Mesothelial cell of epicardium (in vitro differentiated cells): ENCODE measurements around the gene RBP3. TPM values are rescaled to one million over a fixed set of nuclear protein-coding genes. Genes with fewer than 3 reads are reported as not detected.

Experiments
- DNase-seq, 2 experiments: peaks; one replicate each; pipeline ENCODE4 v3.0.0; 2021; ENCODE audit warnings: low spot score in 2 of 2; ENCODE audit not compliant: unreplicated experiment in 2 of 2
- H3K27ac Mint-ChIP-seq: 2 replicates; pipeline ENCODE4 v1.8.0; 2021; ENCODE audit warnings: mixed read lengths
- H3K27me3 Mint-ChIP-seq: 2 replicates; pipeline ENCODE4 v1.8.0; 2021; ENCODE audit warnings: low read depth, mixed read lengths
- H3K36me3 Mint-ChIP-seq: 2 replicates; pipeline ENCODE4 v1.8.0; 2021; ENCODE audit warnings: mixed read lengths
- H3K4me1 Mint-ChIP-seq: 2 replicates; pipeline ENCODE4 v1.8.0; 2021; ENCODE audit warnings: mixed read lengths
- H3K4me3 Mint-ChIP-seq: 2 replicates; pipeline ENCODE4 v1.8.0; 2021; ENCODE audit warnings: mild to moderate bottlenecking, moderate library complexity, mixed read lengths
- H3K9me3 Mint-ChIP-seq: 2 replicates; pipeline ENCODE4 v1.8.0; 2021; ENCODE audit warnings: mixed read lengths
- CTCF ChIP-seq: fragments of 200-600 bp; sonication (generic); IDR thresholded peaks from one replicate; pipeline ENCODE4 v1.5.0; 2021; ENCODE audit warnings: antibody characterized with exemption; ENCODE audit not compliant: unreplicated experiment
- total RNA-seq: library from RNA; stranded (reverse); gene quantifications from 3 replicates; pipeline ENCODE4 v1.2.1, GENCODE V29; 2021

Gene RBP3
- total RNA-seq, 1 donor from 2014 or later: not detected

GRCh38 chr10:47362199-47362598 lies 14.0 kb downstream of the RBP3 start:
- Mint-ChIP-seq H3K36me3 (no peaks in the 10 kb centered on the region), H3K4me3 (no peak overlapping the region), H3K27ac (no peak overlapping the region), H3K27me3 (no peaks in the 10 kb centered on the region), H3K4me1 (no peaks in the 10 kb centered on the region), H3K9me3 (no peaks in the 10 kb centered on the region)
- no peak for TF ChIP-seq CTCF
- no peak for DNase-seq

GRCh38 chr10:47363781-47364180 lies 15.6 kb downstream of the RBP3 start:
- Mint-ChIP-seq H3K4me1 (peaks cover 2% of the 10 kb centered on the region), H3K27ac (no peak overlapping the region), H3K4me3 (no peak overlapping the region), H3K27me3 (no peaks in the 10 kb centered on the region), H3K36me3 (no peaks in the 10 kb centered on the region), H3K9me3 (no peaks in the 10 kb centered on the region)
- no peak for TF ChIP-seq CTCF
- DNase-seq: no peak

GRCh38 chr10:47364366-47364765 lies 16.2 kb downstream of the RBP3 start:
- TF ChIP-seq CTCF: no peak
- Mint-ChIP-seq H3K9me3 (no peaks in the 10 kb centered on the region), H3K27me3 (no peaks in the 10 kb centered on the region), H3K36me3 (no peaks in the 10 kb centered on the region), H3K4me1 (peaks cover 2% of the 10 kb centered on the region), H3K27ac (no peak overlapping the region), H3K4me3 (no peak overlapping the region)
- DNase-seq: no peak

- Mint-ChIP-seq H3K4me3 (no peak overlapping the region), H3K4me1 (peaks cover 2% of the 10 kb centered on the region), H3K27ac (no peak overlapping the region), H3K27me3 (no peaks in the 10 kb centered on the region), H3K36me3 (no peaks in the 10 kb centered on the region), H3K9me3 (no peaks in the 10 kb centered on the region)
- DNase-seq: no peak
- TF ChIP-seq CTCF: no peak
Measured at GRCh38 chr10:47364911-47365310, 16.7 kb downstream of the RBP3 start.

GRCh38 chr10:47365431-47366180 lies 17.4 kb downstream of the RBP3 start:
- Mint-ChIP-seq H3K36me3 (no peaks in the 10 kb centered on the region), H3K27ac (no peak overlapping the region)
- no peak for DNase-seq

More at GRCh38 chr10:47365431-47366180, 17.4 kb downstream of the RBP3 start:
- H3K4me1 Mint-ChIP-seq: peaks cover 2% of the 10 kb centered on the region
- no peaks in the 10 kb centered on the region for H3K27me3 Mint-ChIP-seq
- no peak overlapping the region for H3K4me3 Mint-ChIP-seq
- TF ChIP-seq CTCF: no peak
- H3K9me3 Mint-ChIP-seq: no peaks in the 10 kb centered on the region
